K562 (cell line): ENCODE measurements around the gene WWOX. TPM values are rescaled to one million over a fixed set of nuclear protein-coding genes. Genes with fewer than 3 reads are reported as not detected.

Experiments
- ATAC-seq: fragments of 200-7000 bp; cut with Tn5 transposase; 3 replicates; pipeline ENCODE4 v1.9.1; 2020; ENCODE audit warnings: moderate library complexity
- BruUV-seq: library from RNA; stranded (reverse); fragments of 400-500 nt; replicated peaks from 2 replicates; lab custom pipeline; 2021; lab: Mats Ljungman, UMichigan
- CTCF ChIA-PET: fragments of 300-600 bp; formaldehyde crosslinking; extraction: SDS; loops from one replicate; lab custom pipeline; 2021; ENCODE audit warnings: low intra/inter-chr PET ratio; lab: Yijun Ruan, JAX
- POLR2A ChIA-PET: fragments of 300-600, 350-650 bp; sonication (Branson Sonifier 250); formaldehyde crosslinking; extraction: SDS; loops from one replicate; lab custom pipeline; 2021; ENCODE audit warnings: antibody characterized with exemption, inconsistent platforms; lab: Yijun Ruan, JAX
- DNase-seq, 4 experiments: peaks; one replicate each; pipeline versions ENCODE4 v3.0.0 to v3.0.0-alpha.2; 2011 to 2018; ENCODE audit warnings: low spot score in 3 of 4, mixed read lengths in 3 of 4; ENCODE audit errors: extremely low read depth in 1 of 4
- FAIRE-seq: peaks from 2 replicates; lab custom pipeline; 2011; peaks lifted over from hg19 to GRCh38; lab: Jason Lieb, UNC
- H2AFZ ChIP-seq: 2 replicates; pipeline ENCODE4 v1.6.0; 2011; ENCODE audit warnings: low read depth, low read length, control low read depth, inconsistent platforms
- H3K27ac ChIP-seq: fragments of 200-600 bp; 3 replicates; pipeline ENCODE4 v1.8.0; 2011; ENCODE audit warnings: low read depth, mild to moderate bottlenecking, control low read depth, inconsistent platforms, low read length, moderate library complexity, mixed read lengths; ENCODE audit errors: extremely low read depth
- H3K27me3 ChIP-seq, 2 experiments: fragments of 300-600 bp in 1 of 2; 2 replicates in 1 of 2; 3 replicates in 1 of 2; pipeline versions ENCODE4 v1.6.0 to v1.8.0; 2011; ENCODE audit warnings: inconsistent platforms in 2 of 2, low read length in 2 of 2, mild to moderate bottlenecking in 1 of 2, mixed read lengths in 1 of 2, moderate library complexity in 1 of 2; ENCODE audit not compliant: control insufficient read depth in 2 of 2, insufficient read depth in 2 of 2
- H3K36me3 ChIP-seq: fragments of 300-600 bp; 3 replicates; pipeline ENCODE4 v1.8.0; 2011; ENCODE audit warnings: mild to moderate bottlenecking, low read length, inconsistent platforms; ENCODE audit not compliant: control insufficient read depth, insufficient read depth
- H3K4me1 ChIP-seq, 2 experiments: fragments of 200-600 bp in 1 of 2; replicated peaks in 1 of 2; 2 replicates in 1 of 2; 3 replicates in 1 of 2; pipeline versions ENCODE4 v1.5.1 to v1.8.0; 2011; ENCODE audit warnings: inconsistent platforms in 2 of 2, low read length in 2 of 2, mild to moderate bottlenecking in 1 of 2, mixed read lengths in 1 of 2, moderate library complexity in 1 of 2; ENCODE audit not compliant: control insufficient read depth in 2 of 2, insufficient read depth in 2 of 2
- H3K4me2 ChIP-seq: 2 replicates; pipeline ENCODE4 v1.6.1; 2011; ENCODE audit warnings: low read length, control low read depth, inconsistent platforms, mixed read lengths; ENCODE audit not compliant: insufficient read depth
- H3K4me3 ChIP-seq: fragments of 200-600 bp; sonication (generic), shearing (Covaris generic); 2 replicates; pipeline ENCODE4 v1.5.1; 2016; ENCODE audit warnings: control low read depth, inconsistent platforms
- H3K79me2 ChIP-seq: fragments of 200-600 bp; 3 replicates; pipeline ENCODE4 v1.8.0; 2011; ENCODE audit warnings: low read length, inconsistent platforms; ENCODE audit not compliant: control insufficient read depth, insufficient read depth
- H3K9ac ChIP-seq, 2 experiments: 2 replicates each; pipeline versions ENCODE4 v1.6.0 to v1.6.1; 2011; ENCODE audit warnings: low read depth in 2 of 2, low read length in 2 of 2, control low read depth in 1 of 2, inconsistent platforms in 1 of 2, mild to moderate bottlenecking in 1 of 2, mixed read lengths in 1 of 2; ENCODE audit not compliant: insufficient read depth in 1 of 2
- H3K9me1 ChIP-seq: one replicate; pipeline ENCODE4 v1.6.0; 2011; ENCODE audit warnings: inconsistent platforms, mild to moderate bottlenecking, low read length, moderate library complexity; ENCODE audit not compliant: control insufficient read depth, insufficient read depth
- H3K9me3 ChIP-seq: replicated peaks from 2 replicates; pipeline ENCODE4 v1.5.1; 2011; ENCODE audit warnings: low read depth, low read length, inconsistent platforms; ENCODE audit not compliant: control insufficient read depth, insufficient read depth
- H4K20me1 ChIP-seq: replicated peaks from 2 replicates; pipeline ENCODE4 v1.6.1; 2011; ENCODE audit warnings: low read length, inconsistent platforms, mixed read lengths; ENCODE audit not compliant: control insufficient read depth, insufficient read depth
- CBFA2T3 ChIP-seq: fragments of 450-650 bp; IDR thresholded peaks from 2 replicates; pipeline ENCODE4 v1.6.1; 2017
- GTF2E2 ChIP-seq: fragments of 200-800 bp; sonication (Bioruptor generic); IDR thresholded peaks from 2 replicates; pipeline ENCODE4 v1.6.1; 2016; ENCODE audit warnings: missing genetic modification characterization, missing compliant biosample characterization
- IRF2 ChIP-seq: sonication (generic); formaldehyde crosslinking; IDR thresholded peaks from 2 replicates; pipeline ENCODE4 v1.8.1; 2022; ENCODE audit warnings: mild to moderate bottlenecking, missing genetic modification reagents
- KDM5B ChIP-seq: fragments of 200-600 bp; sonication (generic); IDR thresholded peaks from 2 replicates; pipeline ENCODE4 v1.6.1; 2012; ENCODE audit warnings: low read depth, mild to moderate bottlenecking, moderate library complexity, low read length, control low read depth, inconsistent platforms; ENCODE audit not compliant: insufficient replicate concordance
- MCM7 ChIP-seq, 2 experiments: fragments of 450-650 bp; IDR thresholded peaks; 2 replicates each; pipeline ENCODE4 v1.6.1; 2016 to 2018
- NCOA4 ChIP-seq: fragments of 450-650 bp; IDR thresholded peaks from 2 replicates; pipeline ENCODE4 v1.6.1; 2018; ENCODE audit warnings: mild to moderate bottlenecking; ENCODE audit not compliant: partially characterized antibody
- NFYB ChIP-seq: IDR thresholded peaks from 2 replicates; pipeline ENCODE4 v1.6.1; 2011; ENCODE audit warnings: mild to moderate bottlenecking, moderate library complexity; ENCODE audit not compliant: insufficient read length; ENCODE audit errors: extremely low read depth
- NR2C1 ChIP-seq, 2 experiments: fragments of 450-650 bp; IDR thresholded peaks; 2 replicates each; pipeline ENCODE4 v1.6.1; 2017; ENCODE audit warnings: mild to moderate bottlenecking in 2 of 2, antibody characterized with exemption in 1 of 2, inconsistent platforms in 1 of 2, missing compliant biosample characterization in 1 of 2, missing genetic modification characterization in 1 of 2
- NUFIP1 ChIP-seq: fragments of 450-650 bp; IDR thresholded peaks from 2 replicates; pipeline ENCODE4 v1.6.1; 2018; ENCODE audit not compliant: partially characterized antibody
- RAD51 ChIP-seq: fragments of 450-650 bp; IDR thresholded peaks from 2 replicates; pipeline ENCODE4 v1.7.1; 2016; ENCODE audit warnings: low read depth, mild to moderate bottlenecking, borderline replicate concordance
- SP2 ChIP-seq: IDR thresholded peaks from 2 replicates; pipeline ENCODE4 v1.6.1; 2011; ENCODE audit warnings: mild to moderate bottlenecking, low read depth, low read length, moderate library complexity; ENCODE audit not compliant: poor library complexity, severe bottlenecking; ENCODE audit errors: extremely low read depth
- WGBS: fragments of 100-300 bp; shearing (Covaris generic); methylation state at CpG from one replicate; pipeline ENCODE4 v1.1.6; 2016; ENCODE audit warnings: low coverage, mixed read lengths; ENCODE audit not compliant: insufficient coverage; ENCODE audit errors: missing lambda C conversion rate; 5-methylcytosine and 5-hydroxymethylcytosine counted together
- in situ Hi-C: fragments of 300-500 bp; cut with MboI; formaldehyde crosslinking; loops from 4 replicates; pipeline ENCODE4 v1.15.0; 2018; ENCODE audit warnings: inconsistent platforms, mixed read lengths
- intact Hi-C: fragments of 100-400 bp; cut with micrococcal nuclease; formaldehyde crosslinking; loops from 2 replicates; pipeline ENCODE4 v1.14.2; 2022
- polyA plus RNA-seq, 8 experiments: library from polyadenylated mRNA; depleted of rRNA in 4 of 8; stranded (reverse) in 5 of 8; unstranded in 3 of 8; fragments of >200 nt; fragmentation: Nextera tagmentation in 2 of 8; fragmentation: Illumina TruSeq in 1 of 8; extraction: Ambion mirVana in 2 of 8; extraction: Trizol in 1 of 8; gene quantifications; 2 replicates each; pipeline versions ENCODE4 v1.2.1 to v1.2.3, GENCODE V29; 2011 to 2014; ENCODE audit warnings: inconsistent platforms in 1 of 8, missing spikeins in 1 of 8
- total RNA-seq, 7 experiments: library from RNA; depleted of rRNA in 6 of 7; stranded (reverse); fragments of >200 nt in 6 of 7; fragmentation: Illumina TruSeq in 2 of 7; extraction: Trizol in 2 of 7; gene quantifications; 2 replicates each; pipeline versions ENCODE4 v1.2.1 to v1.2.3, GENCODE V29; 2011 to 2021; ENCODE audit warnings: low replicate concordance in 1 of 7
- TF ChIP-seq, protein P1 (sequence below): fragments of 450-650 bp; IDR thresholded peaks from one replicate; pipeline ENCODE4 v1.6.1; 2018; ENCODE audit warnings: mild to moderate bottlenecking, moderate library complexity; ENCODE audit not compliant: partially characterized antibody
- TF ChIP-seq, protein P2 (sequence below): fragments of 450-650 bp; IDR thresholded peaks from 2 replicates; pipeline ENCODE4 v1.7.1; 2018; ENCODE audit warnings: mild to moderate bottlenecking, low read depth; ENCODE audit not compliant: partially characterized antibody
- TF ChIP-seq, protein P3 (sequence below), 3 experiments: fragments of 200-800 bp in 1 of 3; sonication (Bioruptor generic) in 1 of 3; sonication (generic) in 1 of 3; formaldehyde crosslinking in 1 of 3; IDR thresholded peaks; 2 replicates each; pipeline versions ENCODE4 v1.6.1 to v1.8.0; 2016 to 2022; ENCODE audit warnings: mild to moderate bottlenecking in 2 of 3, missing compliant biosample characterization in 2 of 3, missing genetic modification characterization in 2 of 3, missing genetic modification reagents in 1 of 3

WWOX gene
- total and polyA plus RNA-seq, 9 of the 15 experiments (the other 6 are each of a cell fraction or from before 2014, with no cell fraction given), result 1.6 to 22.7 (median 8.1) TPM

DNA sequence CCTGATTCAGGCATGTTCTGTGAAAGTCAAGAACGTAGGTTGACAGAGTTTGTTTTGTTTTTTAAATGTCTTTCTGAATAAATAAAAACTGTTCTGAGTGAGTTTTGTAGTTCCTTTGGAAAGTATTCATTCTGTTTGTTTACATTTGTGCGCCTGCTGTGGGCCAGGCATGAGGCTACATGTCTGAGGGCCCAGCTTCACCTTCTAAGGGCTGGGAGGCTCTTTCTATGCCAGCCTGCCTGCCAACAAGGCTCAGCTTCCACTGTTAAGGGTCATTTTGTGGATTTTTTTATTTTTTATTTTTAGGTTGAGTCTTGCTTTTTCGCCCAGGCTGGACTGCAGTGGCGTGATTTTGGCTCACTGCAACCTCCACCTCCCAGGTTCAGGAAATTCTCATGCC is 6.1 kb downstream of the WWOX start:
- FAIRE-seq, result no peak

More for the DNA sequence above, 6.1 kb downstream of the WWOX start:
- H3K4me2 ChIP-seq, result no peak overlapping the region
- intact Hi-C loops, result no loop called here
- H3K9me3 ChIP-seq, result no peaks in the 10 kb centered on the region
- WGBS, result 79% methylated on average over 4 of the region's 4 CpGs
- BruUV-seq, result no TSS peak
- ATAC-seq, result no peak
- peaks cover 3% of the 10 kb centered on the region; the same call in 1 of the 3 replicates for H3K79me2 ChIP-seq
- no peak for TF ChIP-seq CBFA2T3
- TF ChIP-seq, protein P1, sequence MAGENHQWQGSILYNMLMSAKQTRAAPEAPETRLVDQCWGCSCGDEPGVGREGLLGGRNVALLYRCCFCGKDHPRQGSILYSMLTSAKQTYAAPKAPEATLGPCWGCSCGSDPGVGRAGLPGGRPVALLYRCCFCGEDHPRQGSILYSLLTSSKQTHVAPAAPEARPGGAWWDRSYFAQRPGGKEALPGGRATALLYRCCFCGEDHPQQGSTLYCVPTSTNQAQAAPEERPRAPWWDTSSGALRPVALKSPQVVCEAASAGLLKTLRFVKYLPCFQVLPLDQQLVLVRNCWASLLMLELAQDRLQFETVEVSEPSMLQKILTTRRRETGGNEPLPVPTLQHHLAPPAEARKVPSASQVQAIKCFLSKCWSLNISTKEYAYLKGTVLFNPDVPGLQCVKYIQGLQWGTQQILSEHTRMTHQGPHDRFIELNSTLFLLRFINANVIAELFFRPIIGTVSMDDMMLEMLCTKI, result no peak
- TF ChIP-seq RAD51, result no peak
- TF ChIP-seq MCM7 (IDR thresholded peaks at IDR 0.05), result no peak
- TF ChIP-seq, protein P2, sequence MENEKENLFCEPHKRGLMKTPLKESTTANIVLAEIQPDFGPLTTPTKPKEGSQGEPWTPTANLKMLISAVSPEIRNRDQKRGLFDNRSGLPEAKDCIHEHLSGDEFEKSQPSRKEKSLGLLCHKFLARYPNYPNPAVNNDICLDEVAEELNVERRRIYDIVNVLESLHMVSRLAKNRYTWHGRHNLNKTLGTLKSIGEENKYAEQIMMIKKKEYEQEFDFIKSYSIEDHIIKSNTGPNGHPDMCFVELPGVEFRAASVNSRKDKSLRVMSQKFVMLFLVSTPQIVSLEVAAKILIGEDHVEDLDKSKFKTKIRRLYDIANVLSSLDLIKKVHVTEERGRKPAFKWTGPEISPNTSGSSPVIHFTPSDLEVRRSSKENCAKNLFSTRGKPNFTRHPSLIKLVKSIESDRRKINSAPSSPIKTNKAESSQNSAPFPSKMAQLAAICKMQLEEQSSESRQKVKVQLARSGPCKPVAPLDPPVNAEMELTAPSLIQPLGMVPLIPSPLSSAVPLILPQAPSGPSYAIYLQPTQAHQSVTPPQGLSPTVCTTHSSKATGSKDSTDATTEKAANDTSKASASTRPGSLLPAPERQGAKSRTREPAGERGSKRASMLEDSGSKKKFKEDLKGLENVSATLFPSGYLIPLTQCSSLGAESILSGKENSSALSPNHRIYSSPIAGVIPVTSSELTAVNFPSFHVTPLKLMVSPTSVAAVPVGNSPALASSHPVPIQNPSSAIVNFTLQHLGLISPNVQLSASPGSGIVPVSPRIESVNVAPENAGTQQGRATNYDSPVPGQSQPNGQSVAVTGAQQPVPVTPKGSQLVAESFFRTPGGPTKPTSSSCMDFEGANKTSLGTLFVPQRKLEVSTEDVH, result no peak
- no peak for TF ChIP-seq NR2C1 (IDR thresholded peaks at IDR 0.05)
- TF ChIP-seq NR2C1 (tag; IDR thresholded peaks at IDR 0.05), result no peak
- no peak for TF ChIP-seq KDM5B
- no peak for TF ChIP-seq SP2
- no peak for TF ChIP-seq NFYB
- TF ChIP-seq GTF2E2 (tag), result no peak
- no peak for TF ChIP-seq NCOA4
- TF ChIP-seq, protein P3, sequence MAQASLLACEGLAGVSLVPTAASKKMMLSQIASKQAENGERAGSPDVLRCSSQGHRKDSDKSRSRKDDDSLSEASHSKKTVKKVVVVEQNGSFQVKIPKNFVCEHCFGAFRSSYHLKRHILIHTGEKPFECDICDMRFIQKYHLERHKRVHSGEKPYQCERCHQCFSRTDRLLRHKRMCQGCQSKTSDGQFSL (CRISPR knock-in tag; IDR thresholded peaks at IDR 0.05), result no peak
- TF ChIP-seq, protein P3 (tag; IDR thresholded peaks at IDR 0.05), result no peak
- TF ChIP-seq IRF2 (CRISPR knock-in tag), result no peak
- TF ChIP-seq NUFIP1, result no peak
- TF ChIP-seq, all 486 proteins: peak for 0
- no peaks in the 10 kb centered on the region for H4K20me1 ChIP-seq
- no peak overlapping the region for H3K27ac ChIP-seq
- H3K9ac ChIP-seq, result no peak overlapping the region
- CTCF ChIA-PET, result no interaction called here
- peaks cover 2 to 4% of the 10 kb centered on the region in 2 experiments; a peak in 2 of 5 replicates for H3K4me1 ChIP-seq
- POLR2A ChIA-PET, result no interaction called here
- no peak for DNase-seq
- H2AFZ ChIP-seq, result no peak overlapping the region
- no peaks in the 10 kb centered on the region for H3K27me3 ChIP-seq
- H3K36me3 ChIP-seq, result no peaks in the 10 kb centered on the region; the same call in 2 of the 3 replicates
- in situ Hi-C loops, result no loop called here
- no peak overlapping the region for H3K4me3 ChIP-seq
- no peaks in the 10 kb centered on the region for H3K9me1 ChIP-seq
